Measurements from ENCODE around the gene FAM13C.

- TF ChIP-seq CTCF (IDR thresholded peaks at IDR 0.05) (no peak), MAX (IDR thresholded peaks at IDR 0.05) (no peak), CHD2 (IDR thresholded peaks at IDR 0.05; ENCODE audit: low read length, partially characterized antibody) (no peak), E2F6 (IDR thresholded peaks at IDR 0.05; ENCODE audit: borderline replicate concordance, low read depth) (no peak), CEBPB (IDR thresholded peaks at IDR 0.05) (no peak), EP300 (IDR thresholded peaks at IDR 0.05) (no peak), POLR2AphosphoS2 (conservative IDR thresholded peaks at IDR 0.05; ENCODE audit: low read length) (no peak), RAD21 (conservative IDR thresholded peaks at IDR 0.05 in 1 of 2, IDR thresholded peaks at IDR 0.05 in 1 of 2) (no peak), HDAC2 (IDR thresholded peaks at IDR 0.05) (no peak)
Measured at GRCh38 chr10:59243611-59244195, 118.6 kb downstream of the FAM13C start.
